Naive thymus-derived CD4-positive, alpha-beta T cell (primary cell): ENCODE data around the gene EYA2. TPM values are rescaled to one million over a fixed set of nuclear protein-coding genes. Genes with fewer than 3 reads are reported as not detected.

ENCODE experiments used
- ATAC-seq: fragments of 150-1000 bp; cut with Tn5 transposase; 2 replicates; pipeline ENCODE4 v1.10.0; 2021; ENCODE audit warnings: mild to moderate bottlenecking, moderate library complexity
- CTCF ChIA-PET: fragments of 350-600 bp; sonication (Branson Sonifier 250); formaldehyde crosslinking; loops from one replicate; lab custom pipeline; 2021; ENCODE audit warnings: antibody characterized with exemption; lab: Charles Lee
- POLR2A ChIA-PET: fragments of 350-600 bp; sonication (Branson Sonifier 250); formaldehyde crosslinking; loops from one replicate; lab custom pipeline; 2021; ENCODE audit warnings: antibody characterized with exemption, inconsistent platforms; lab: Charles Lee
- DNase-seq, 9 donors: peaks; one replicate each; pipeline versions ENCODE4 v3.0.0 to v3.0.0-alpha.2; 2020 to 2022; ENCODE audit warnings: mixed read lengths in 1 of 9
- H3K27ac ChIP-seq: one replicate; pipeline ENCODE4 v1.7.0; 2013; ENCODE audit warnings: mild to moderate bottlenecking, low read depth, low read length, moderate library complexity
- H3K27me3 ChIP-seq, 2 donors: one replicate each; pipeline ENCODE4 v1.7.0; 2013; ENCODE audit warnings: low read length in 2 of 2, mild to moderate bottlenecking in 2 of 2, moderate library complexity in 2 of 2; ENCODE audit not compliant: control insufficient read depth in 2 of 2, insufficient read depth in 2 of 2
- H3K36me3 ChIP-seq, 3 experiments: 1 replicate in 2 of 3; 2 replicates in 1 of 3; pipeline ENCODE4 v1.7.0; 2013; ENCODE audit warnings: low read length in 3 of 3, mild to moderate bottlenecking in 3 of 3, moderate library complexity in 1 of 3; ENCODE audit not compliant: insufficient read depth in 3 of 3, control insufficient read depth in 2 of 3
- H3K4me1 ChIP-seq, 2 donors: one replicate each; pipeline ENCODE4 v1.7.0; 2013; ENCODE audit warnings: low read length in 2 of 2, mild to moderate bottlenecking in 2 of 2, moderate library complexity in 1 of 2; ENCODE audit not compliant: control insufficient read depth in 2 of 2, insufficient read depth in 2 of 2
- H3K4me3 ChIP-seq: 2 replicates; pipeline ENCODE4 v1.7.0; 2013; ENCODE audit warnings: mild to moderate bottlenecking, low read length
- H3K9me3 ChIP-seq, 3 experiments: 1 replicate in 2 of 3; 2 replicates in 1 of 3; pipeline ENCODE4 v1.7.0; 2013; ENCODE audit warnings: low read length in 3 of 3; ENCODE audit not compliant: control insufficient read depth in 2 of 3
- H3K27ac Mint-ChIP-seq, 9 donors: one replicate each; pipeline ENCODE4 v1.8.0; 2020 to 2022; ENCODE audit warnings: mixed read lengths in 9 of 9, mild to moderate bottlenecking in 8 of 9, moderate library complexity in 5 of 9, inconsistent platforms in 2 of 9
- H3K27me3 Mint-ChIP-seq, 5 donors: one replicate each; pipeline ENCODE4 v1.8.0; 2021 to 2022; ENCODE audit warnings: mixed read lengths in 5 of 5, mild to moderate bottlenecking in 1 of 5
- H3K36me3 Mint-ChIP-seq, 5 donors: one replicate each; pipeline ENCODE4 v1.8.0; 2020 to 2022; ENCODE audit warnings: mixed read lengths in 5 of 5, mild to moderate bottlenecking in 3 of 5, inconsistent platforms in 1 of 5
- H3K4me1 Mint-ChIP-seq, 7 donors: one replicate each; pipeline ENCODE4 v1.8.0; 2020 to 2022; ENCODE audit warnings: mixed read lengths in 7 of 7, mild to moderate bottlenecking in 3 of 7, inconsistent platforms in 1 of 7
- H3K4me3 Mint-ChIP-seq, 10 donors: one replicate each; pipeline ENCODE4 v1.8.0; 2020 to 2022; ENCODE audit warnings: mild to moderate bottlenecking in 10 of 10, mixed read lengths in 10 of 10, moderate library complexity in 6 of 10, inconsistent platforms in 2 of 10
- H3K9me3 Mint-ChIP-seq, 11 donors: one replicate each; pipeline ENCODE4 v1.8.0; 2020 to 2022; ENCODE audit warnings: mixed read lengths in 11 of 11, mild to moderate bottlenecking in 4 of 11, inconsistent platforms in 1 of 11, moderate library complexity in 1 of 11
- intact Hi-C, 2 donors: fragments of 100-400 bp; cut with micrococcal nuclease; formaldehyde crosslinking; loops; one replicate each; pipeline ENCODE4 v1.15.1; 2023
- polyA plus RNA-seq, 2 donors: library from polyadenylated mRNA; unstranded; fragments of 300-500 nt; fragmentation: Illumina TruSeq; gene quantifications; one replicate each; pipeline ENCODE4 v1.2.3, GENCODE V29; 2021
- total RNA-seq, 6 experiments: library from RNA in 5 of 6; stranded (reverse) in 5 of 6; gene quantifications; 1 replicate in 5 of 6; 2 replicates in 1 of 6; pipeline ENCODE4 v1.2.3 and lab custom pipeline; 2021 to 2026

EYA2 gene
- total and polyA plus RNA-seq, 7 experiments from 2014 or later = 0.16 TPM; not detected in 6

DNA sequence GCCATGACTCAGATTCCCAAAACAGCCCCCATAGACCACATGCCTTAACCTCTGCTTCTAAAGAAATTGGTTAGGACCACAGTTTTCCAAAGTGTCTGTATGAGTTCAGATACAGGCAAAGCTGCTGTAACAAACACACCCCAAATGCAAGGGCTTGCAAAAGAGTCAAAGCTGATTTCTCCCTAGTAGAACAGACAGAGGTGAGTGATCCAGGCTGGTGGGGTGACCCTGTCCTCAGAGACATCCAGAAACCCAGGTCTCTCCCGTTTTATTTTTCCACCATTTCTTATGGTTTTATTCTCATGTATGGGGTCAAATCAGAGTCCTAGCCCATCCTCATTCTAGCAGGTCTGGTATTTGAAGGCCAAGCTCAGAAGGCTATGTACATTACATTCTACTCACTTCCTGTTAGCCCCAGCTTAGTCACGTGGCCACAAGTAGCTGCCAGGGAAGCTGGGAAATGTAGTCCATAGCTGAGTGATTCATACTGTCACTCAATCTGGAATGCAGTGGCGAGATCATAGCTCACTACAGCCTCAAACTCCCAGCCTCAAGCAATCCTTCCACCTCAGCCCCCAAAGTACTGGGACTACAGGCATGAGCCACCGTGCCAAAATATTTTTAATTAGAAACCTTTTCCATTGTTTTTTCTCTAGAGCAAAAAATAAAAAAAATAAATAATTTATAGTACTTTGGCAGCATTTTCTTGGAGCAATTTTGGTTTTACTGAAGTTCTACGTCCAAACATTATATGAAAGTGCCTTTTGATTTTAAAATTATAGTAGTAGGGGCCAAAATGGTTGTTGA is 286.6 kb downstream of the EYA2 start:
- intact Hi-C loops = no loop called here
- CTCF ChIA-PET = interaction anchor here (0.9 kb wide), 1 partner anchor 64 kb away, joined by 3 read pairs; no protein-coding TSS in a partner anchor
- ATAC-seq (peak; percentile 58), DNase-seq (no peak)
- no peak overlapping the region for H3K27ac ChIP-seq
- H3K27me3 ChIP-seq = no peaks in the 10 kb centered on the region
- peaks cover 0 to 5% (median 0%) of the 10 kb centered on the region in 5 donors for H3K27me3 Mint-ChIP-seq
- H3K4me1 ChIP-seq = no peaks in the 10 kb centered on the region
- H3K4me3 Mint-ChIP-seq = no peak overlapping the region
- no peaks in the 10 kb centered on the region for H3K9me3 ChIP-seq
- peaks cover 0 to 3% (median 0%) of the 10 kb centered on the region in 11 donors for H3K9me3 Mint-ChIP-seq
- H3K27ac Mint-ChIP-seq = no peak overlapping the region
- peaks cover 0 to 2% (median 0%) of the 10 kb centered on the region in 5 donors for H3K36me3 Mint-ChIP-seq
- POLR2A ChIA-PET = no interaction called here
- H3K4me3 ChIP-seq = no peak overlapping the region
- no peaks in the 10 kb centered on the region for H3K36me3 ChIP-seq
- H3K4me1 Mint-ChIP-seq = peaks cover 0 to 4% (median 0%) of the 10 kb centered on the region in 7 donors

DNA sequence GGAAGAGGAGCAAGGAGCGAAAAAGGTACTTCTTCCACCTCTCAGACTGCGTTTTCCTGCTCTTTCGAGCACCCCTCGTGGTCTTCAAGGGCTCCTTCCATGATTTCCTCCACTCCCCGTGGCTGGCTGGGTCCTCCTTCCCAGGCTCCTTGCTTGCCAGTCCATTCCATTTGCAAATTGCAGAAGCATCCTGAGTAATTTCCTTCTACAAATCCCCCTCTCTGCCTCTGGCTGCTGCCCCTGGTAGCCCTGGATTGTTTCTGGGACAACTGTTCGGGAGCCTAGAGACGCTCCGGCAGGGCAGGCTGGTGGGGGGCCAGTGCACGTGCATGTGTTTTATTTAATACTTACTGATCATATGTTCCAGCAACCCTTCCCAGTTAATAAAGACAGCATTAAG is 288.7 kb downstream of the EYA2 start:
- ChIA-PET POLR2A (no interaction called here), CTCF (no interaction called here)
- no peak overlapping the region for H3K27ac Mint-ChIP-seq
- no peak overlapping the region for H3K4me3 Mint-ChIP-seq
- H3K4me1 Mint-ChIP-seq = peaks cover 2 to 9% (median 3%) of the 10 kb centered on the region in 7 donors
- no peaks in the 10 kb centered on the region for H3K9me3 ChIP-seq
- H3K36me3 ChIP-seq = no peaks in the 10 kb centered on the region
- H3K27me3 ChIP-seq = peaks cover 0 to 4% of the 10 kb centered on the region in 2 donors
- H3K36me3 Mint-ChIP-seq = peaks cover 0 to 2% (median 0%) of the 10 kb centered on the region in 5 donors
- H3K27ac ChIP-seq = no peak overlapping the region
- no peak overlapping the region for H3K4me3 ChIP-seq
- DNase-seq (no peak), ATAC-seq (no peak)
- intact Hi-C loops = no loop called here
- peaks cover 0 to 3% (median 0%) of the 10 kb centered on the region in 11 donors for H3K9me3 Mint-ChIP-seq
- peaks cover 0 to 6% of the 10 kb centered on the region in 2 donors for H3K4me1 ChIP-seq
- H3K27me3 Mint-ChIP-seq = peaks cover 2 to 7% (median 2%) of the 10 kb centered on the region in 5 donors

DNA sequence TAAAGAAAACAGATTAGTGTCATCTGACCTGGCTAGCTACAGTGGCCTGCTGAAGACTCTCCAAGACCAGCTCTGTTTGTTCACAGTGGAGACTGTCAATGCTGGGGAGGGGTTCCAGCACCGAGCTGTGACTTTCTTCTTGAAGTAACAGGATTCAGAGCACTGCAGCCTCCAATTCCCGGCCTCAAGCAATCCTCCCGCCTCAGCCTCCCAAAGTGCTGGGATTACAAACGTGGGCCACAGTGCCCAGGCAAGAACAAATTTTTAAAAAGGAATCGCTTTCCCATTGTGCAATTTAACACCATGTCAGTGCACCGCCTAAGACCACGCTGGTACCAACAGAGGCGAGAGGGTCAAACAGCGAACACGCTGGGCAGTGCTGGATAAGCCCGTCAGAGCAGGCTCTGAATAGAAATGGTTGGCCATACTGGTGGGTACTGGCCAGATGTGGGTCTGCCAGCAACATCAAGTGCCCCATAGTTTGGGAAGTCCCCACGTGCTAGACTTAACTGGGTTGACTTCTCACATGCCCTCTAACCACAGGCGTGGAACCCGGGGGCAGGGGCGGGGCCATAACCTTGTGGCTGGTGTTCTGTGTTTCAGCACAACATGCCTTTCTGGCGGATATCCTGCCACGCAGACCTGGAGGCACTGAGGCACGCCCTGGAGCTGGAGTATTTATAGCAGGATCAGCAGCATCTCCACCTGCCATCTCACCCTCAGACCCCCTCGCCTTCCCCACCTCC is 293.0 kb downstream of the EYA2 start:
- Mint-ChIP-seq H3K4me3 (peak overlapping the region in 2 of 10 donors; percentile 8 to 61), H3K9me3 (peaks cover 0 to 4% (median 0%) of the 10 kb centered on the region in 11 donors), H3K27ac (peak overlapping the region in 5 of 9 donors; percentile 0 to 74 (median 39)), H3K36me3 (peaks cover 0 to 3% (median 0%) of the 10 kb centered on the region in 5 donors), H3K4me1 (peaks cover 6 to 15% (median 10%) of the 10 kb centered on the region in 7 donors), H3K27me3 (peaks cover 7 to 19% (median 12%) of the 10 kb centered on the region in 5 donors)
- POLR2A ChIA-PET = no interaction called here
- Histone ChIP-seq H3K36me3 (no peaks in the 10 kb centered on the region), H3K9me3 (no peaks in the 10 kb centered on the region), H3K27ac (no peak overlapping the region), H3K4me3 (no peak overlapping the region), H3K27me3 (peaks cover 0 to 4% of the 10 kb centered on the region in 2 donors), H3K4me1 (peaks cover 0 to 6% of the 10 kb centered on the region in 2 donors)
- CTCF ChIA-PET = no interaction called here
- ATAC-seq (no peak), DNase-seq (peak in 5 of 9 donors; percentile 10 to 38 (median 15))
- intact Hi-C loops = no loop called here

DNA sequence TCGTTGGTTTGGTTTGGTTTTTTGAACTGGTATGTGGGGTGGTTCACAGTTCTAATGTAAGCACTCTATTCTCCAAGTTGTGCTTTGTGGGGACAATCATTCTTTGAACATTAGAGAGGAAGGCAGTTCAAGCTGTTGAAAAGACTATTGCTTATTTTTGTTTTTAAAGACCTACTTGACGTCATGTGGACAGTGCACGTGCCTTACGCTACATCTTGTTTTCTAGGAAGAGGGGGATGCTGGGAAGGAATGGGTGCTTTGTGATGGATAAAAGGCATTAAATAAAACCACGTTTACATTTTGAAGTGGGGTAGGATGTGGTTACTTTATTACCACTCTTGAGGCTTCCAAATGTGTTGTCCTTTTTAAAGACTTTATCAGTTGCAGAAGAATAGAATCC is 293.9 kb downstream of the EYA2 start:
- Mint-ChIP-seq H3K27ac (peak overlapping the region in 8 of 9 donors; percentile 0 to 85 (median 68)), H3K36me3 (peaks cover 0 to 3% (median 0%) of the 10 kb centered on the region in 5 donors), H3K9me3 (peaks cover 0 to 4% (median 0%) of the 10 kb centered on the region in 11 donors), H3K4me3 (peak overlapping the region in 6 of 10 donors; percentile 8 to 61 (median 26)), H3K4me1 (peaks cover 6 to 15% (median 10%) of the 10 kb centered on the region in 7 donors), H3K27me3 (peaks cover 7 to 19% (median 12%) of the 10 kb centered on the region in 5 donors)
- intact Hi-C loops = no loop called here
- CTCF ChIA-PET = no interaction called here
- H3K27me3 ChIP-seq = peaks cover 0 to 4% of the 10 kb centered on the region in 2 donors
- DNase-seq = peak in 6 of 9 donors; percentile 31 to 49 (median 37)
- no peak overlapping the region for H3K4me3 ChIP-seq
- H3K27ac ChIP-seq = no peak overlapping the region
- H3K4me1 ChIP-seq = peaks cover 0 to 6% of the 10 kb centered on the region in 2 donors
- peak; percentile 27 for ATAC-seq
- H3K36me3 ChIP-seq = no peaks in the 10 kb centered on the region
- POLR2A ChIA-PET = no interaction called here
- H3K9me3 ChIP-seq = no peaks in the 10 kb centered on the region

DNA sequence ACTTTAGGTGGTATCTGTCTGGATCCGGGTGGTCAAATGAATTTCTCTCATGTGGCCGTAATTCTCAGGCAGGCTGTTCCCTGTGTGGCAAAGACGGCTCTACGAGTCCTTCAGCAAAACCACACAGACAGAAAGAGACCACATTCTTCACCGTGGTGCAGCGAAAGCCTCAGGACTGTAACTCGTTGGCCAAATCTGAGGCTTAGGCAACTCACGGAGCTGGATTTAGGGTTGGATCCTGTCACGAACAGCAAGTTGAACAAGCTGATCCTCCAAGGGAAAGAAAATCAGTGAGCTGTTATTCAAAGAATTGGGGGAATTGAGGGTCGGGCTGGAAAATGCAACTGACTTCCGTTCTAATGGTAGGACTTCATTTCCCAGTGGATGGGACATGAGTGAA is 294.4 kb downstream of the EYA2 start:
- Mint-ChIP-seq H3K36me3 (peaks cover 0 to 3% (median 0%) of the 10 kb centered on the region in 5 donors), H3K4me1 (peaks cover 6 to 15% (median 10%) of the 10 kb centered on the region in 7 donors), H3K27ac (peak overlapping the region in 1 of 9 donors; percentile 2), H3K27me3 (peaks cover 7 to 19% (median 12%) of the 10 kb centered on the region in 5 donors), H3K4me3 (peak overlapping the region in 1 of 10 donors; percentile 38), H3K9me3 (peaks cover 0 to 4% (median 0%) of the 10 kb centered on the region in 11 donors)
- POLR2A ChIA-PET = no interaction called here
- intact Hi-C loops = no loop called here
- H3K27ac ChIP-seq = no peak overlapping the region
- no peaks in the 10 kb centered on the region for H3K9me3 ChIP-seq
- no peaks in the 10 kb centered on the region for H3K36me3 ChIP-seq
- no peak overlapping the region for H3K4me3 ChIP-seq
- peaks cover 0 to 6% of the 10 kb centered on the region in 2 donors for H3K4me1 ChIP-seq
- H3K27me3 ChIP-seq = peaks cover 0 to 4% of the 10 kb centered on the region in 2 donors
- CTCF ChIA-PET = no interaction called here
- DNase-seq (no peak), ATAC-seq (no peak)

DNA sequence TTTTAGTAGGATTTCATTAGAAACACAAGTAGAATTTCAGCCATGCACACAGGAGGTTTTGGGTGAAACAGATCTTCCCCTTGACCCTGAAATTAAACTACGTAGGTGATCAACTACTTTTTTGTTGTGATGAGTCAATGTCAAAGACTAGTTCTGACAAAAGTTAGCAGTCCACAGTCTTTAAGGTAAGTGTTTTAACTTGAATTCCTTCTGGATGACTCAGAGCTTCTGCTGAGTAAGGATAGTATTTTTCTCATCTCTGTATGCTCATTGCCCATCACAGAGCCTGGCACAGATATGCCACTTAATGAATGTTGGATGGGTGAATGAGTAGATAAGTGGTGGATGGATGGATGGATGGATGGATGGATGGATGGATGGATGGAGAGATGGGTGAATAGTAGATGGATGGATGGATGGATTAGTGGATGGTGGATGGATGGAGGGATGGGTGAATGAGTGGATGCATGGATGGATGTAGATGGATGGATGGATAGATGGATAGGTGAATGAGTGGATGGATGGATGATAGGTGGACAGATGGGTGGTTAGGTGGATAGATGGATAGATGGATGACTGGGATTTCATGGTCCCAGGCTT is 296.5 kb downstream of the EYA2 start:
- peaks cover 0 to 4% of the 10 kb centered on the region in 2 donors for H3K27me3 ChIP-seq
- H3K4me1 Mint-ChIP-seq = peaks cover 6 to 13% (median 10%) of the 10 kb centered on the region in 7 donors
- ChIA-PET CTCF (interaction anchor here (1.5 kb wide), 1 partner anchor 193 kb away, joined by 4 read pairs; no protein-coding TSS in a partner anchor), POLR2A (no interaction called here)
- H3K27ac ChIP-seq = no peak overlapping the region
- H3K36me3 Mint-ChIP-seq = peaks cover 0 to 3% (median 0%) of the 10 kb centered on the region in 5 donors
- intact Hi-C loops = no loop called here
- no peaks in the 10 kb centered on the region for H3K36me3 ChIP-seq
- peaks cover 0 to 4% (median 0%) of the 10 kb centered on the region in 11 donors for H3K9me3 Mint-ChIP-seq
- H3K4me1 ChIP-seq = peaks cover 0 to 6% of the 10 kb centered on the region in 2 donors
- no peaks in the 10 kb centered on the region for H3K9me3 ChIP-seq
- no peak overlapping the region for H3K4me3 ChIP-seq
- ATAC-seq (no peak), DNase-seq (no peak)
- H3K4me3 Mint-ChIP-seq = no peak overlapping the region
- no peak overlapping the region for H3K27ac Mint-ChIP-seq
- H3K27me3 Mint-ChIP-seq = peaks cover 5 to 21% (median 12%) of the 10 kb centered on the region in 5 donors
